Omental fat pad (tissue), 4 donors: ENCODE data around the gene CDK17. TPM values are rescaled to one million over a fixed set of nuclear protein-coding genes. Genes with fewer than 3 reads are reported as not detected.
"Not testable (repeated sequence)": the region's sequence is repeated elsewhere in the genome, so short reads cannot be mapped to it uniquely, and the experiment has no call there.

Experiments used
- ATAC-seq: fragments of 150-250 bp; one replicate; pipeline ENCODE4 v1.9.1; 2016; ENCODE audit warnings: mild to moderate bottlenecking, moderate library complexity; ENCODE audit not compliant: low FRiP score
- DNase-seq: peaks from one replicate; pipeline ENCODE4 v3.0.0-alpha.2; 2019; ENCODE audit warnings: low spot score
- CTCF ChIP-seq, 3 donors: fragments of 450-650 bp; IDR thresholded peaks; one replicate each; pipeline ENCODE4 v1.5.1; 2016 to 2017; ENCODE audit warnings: antibody characterized with exemption in 3 of 3, mild to moderate bottlenecking in 3 of 3, moderate library complexity in 2 of 3
- total RNA-seq, 4 donors: library from RNA; depleted of rRNA; stranded (reverse); fragments of >200 nt; gene quantifications; one replicate each; pipeline ENCODE4 v1.1.0, GENCODE V29; 2016

CDK17 gene
- total RNA-seq, 4 donors from 2014 or later: 35.8 to 107 (median 100) TPM

GRCh38 chr12:96404696-96405095 is 4.5 kb upstream of the CDK17 start:
- TF ChIP-seq CTCF (IDR thresholded peaks at IDR 0.05): no peak
- ATAC-seq (no peak), DNase-seq (no peak)

GRCh38 chr12:96403870-96404269 is 3.6 kb upstream of the CDK17 start:
- ATAC-seq (no peak), DNase-seq (no peak)
- no peak for TF ChIP-seq CTCF (IDR thresholded peaks at IDR 0.05)

- not testable (repeated sequence) for ATAC-seq, DNase-seq
Observed at GRCh38 chr12:96402522-96402921, 2.3 kb upstream of the CDK17 start.

GRCh38 chr12:96402061-96402460 is 1.8 kb upstream of the CDK17 start:
- TF ChIP-seq CTCF (IDR thresholded peaks at IDR 0.05): no peak
- no peak for DNase-seq
- no peak for ATAC-seq

- peak; percentile 30 for ATAC-seq
- TF ChIP-seq CTCF (IDR thresholded peaks at IDR 0.05): no peak
Observed at GRCh38 chr12:96401076-96401871, 1.0 kb upstream of the CDK17 start.

GRCh38 chr12:96400631-96401075 is 414 bp upstream of the CDK17 start:
- ATAC-seq (peak; percentile 26), DNase-seq (no peak)
- no peak for TF ChIP-seq CTCF (IDR thresholded peaks at IDR 0.05)

More at GRCh38 chr12:96401076-96401871, 1.0 kb upstream of the CDK17 start:
- no peak for DNase-seq

- ATAC-seq: peak; percentile 60
- no peak for TF ChIP-seq CTCF (IDR thresholded peaks at IDR 0.05)
- DNase-seq: peak; percentile 48
Observed at GRCh38 chr12:96399120-96399918, 920 bp downstream of the CDK17 start.
